Trophoblast cell (in vitro differentiated cells and primary cell): ENCODE measurements around the gene RNF19B.

Experiments
- DNase-seq, 2 donors: peaks; one replicate each; pipeline ENCODE4 v3.0.0-alpha.2; 2016
- H2AFZ ChIP-seq: 2 replicates; pipeline ENCODE4 v1.6.1; 2013; ENCODE audit warnings: low read length, moderate library complexity, mild to moderate bottlenecking; ENCODE audit not compliant: insufficient read depth, poor library complexity
- H2AK5ac ChIP-seq: 2 replicates; pipeline ENCODE4 v1.6.1; 2013; ENCODE audit warnings: mild to moderate bottlenecking, low read length
- H2BK120ac ChIP-seq: 2 replicates; pipeline ENCODE4 v1.6.1; 2013; ENCODE audit warnings: low read length, mild to moderate bottlenecking, moderate library complexity; ENCODE audit not compliant: insufficient read depth, poor library complexity
- H2BK12ac ChIP-seq: 2 replicates; pipeline ENCODE4 v1.6.1; 2013; ENCODE audit warnings: mild to moderate bottlenecking, low read length, moderate library complexity
- H2BK5ac ChIP-seq: 2 replicates; pipeline ENCODE4 v1.6.1; 2013; ENCODE audit warnings: low read length, low read depth, moderate library complexity, mild to moderate bottlenecking; ENCODE audit not compliant: poor library complexity
- H3K14ac ChIP-seq: 2 replicates; pipeline ENCODE4 v1.6.1; 2013; ENCODE audit warnings: mild to moderate bottlenecking, low read length
- H3K18ac ChIP-seq: 2 replicates; pipeline ENCODE4 v1.6.1; 2013; ENCODE audit warnings: mild to moderate bottlenecking, low read length
- H3K23ac ChIP-seq: 2 replicates; pipeline ENCODE4 v1.6.1; 2013; ENCODE audit warnings: low read length
- H3K27ac ChIP-seq: 2 replicates; pipeline ENCODE4 v1.5.1; 2013; ENCODE audit warnings: low read depth, mild to moderate bottlenecking, inconsistent platforms, low read length, moderate library complexity
- H3K27me3 ChIP-seq: 2 replicates; pipeline ENCODE4 v1.6.1; 2013; ENCODE audit warnings: inconsistent platforms, mild to moderate bottlenecking, low read length, moderate library complexity; ENCODE audit not compliant: insufficient read depth
- H3K36me3 ChIP-seq, 2 experiments: 1 replicate in 1 of 2; 2 replicates in 1 of 2; pipeline ENCODE4 v1.6.1; 2013; ENCODE audit warnings: low read length in 2 of 2, mild to moderate bottlenecking in 2 of 2, moderate library complexity in 1 of 2; ENCODE audit not compliant: insufficient read depth in 2 of 2, control insufficient read depth in 1 of 2
- H3K4ac ChIP-seq: 2 replicates; pipeline ENCODE4 v1.6.1; 2013; ENCODE audit warnings: low read depth, mild to moderate bottlenecking, low read length, moderate library complexity
- H3K4me1 ChIP-seq, 2 experiments: 1 replicate in 1 of 2; 2 replicates in 1 of 2; pipeline ENCODE4 v1.6.1; 2013; ENCODE audit warnings: low read length in 2 of 2, mild to moderate bottlenecking in 2 of 2, moderate library complexity in 1 of 2; ENCODE audit not compliant: insufficient read depth in 2 of 2, control insufficient read depth in 1 of 2
- H3K4me2 ChIP-seq: 2 replicates; pipeline ENCODE4 v1.6.1; 2013; ENCODE audit warnings: inconsistent platforms, mild to moderate bottlenecking, low read length, moderate library complexity
- H3K4me3 ChIP-seq: 2 replicates; pipeline ENCODE4 v1.5.1; 2013; ENCODE audit warnings: mild to moderate bottlenecking, low read depth, low read length, inconsistent platforms
- H3K79me1 ChIP-seq: one replicate; pipeline ENCODE4 v1.6.1; 2013; ENCODE audit warnings: low read length
- H3K79me2 ChIP-seq: 2 replicates; pipeline ENCODE4 v1.6.1; 2013; ENCODE audit warnings: low read length, mild to moderate bottlenecking; ENCODE audit not compliant: control insufficient read depth, insufficient read depth, poor library complexity
- H3K9ac ChIP-seq: 2 replicates; pipeline ENCODE4 v1.6.1; 2013; ENCODE audit warnings: mild to moderate bottlenecking, low read length
- H3K9me3 ChIP-seq: 2 replicates; pipeline ENCODE4 v1.6.1; 2013; ENCODE audit warnings: low read depth, mild to moderate bottlenecking, control low read depth, inconsistent platforms, low read length; ENCODE audit not compliant: insufficient read depth
- H4K12ac ChIP-seq: 2 replicates; pipeline ENCODE4 v1.6.1; 2013; ENCODE audit warnings: low read depth, mild to moderate bottlenecking, low read length, moderate library complexity
- H4K8ac ChIP-seq: 2 replicates; pipeline ENCODE4 v1.6.1; 2013; ENCODE audit warnings: low read depth, mild to moderate bottlenecking, low read length, moderate library complexity
- H4K91ac ChIP-seq: one replicate; pipeline ENCODE4 v1.6.1; 2013; ENCODE audit warnings: low read depth, mild to moderate bottlenecking, low read length, moderate library complexity
- WGBS: extraction: QIAGEN DNeasy Blood & Tissue Kit; methylation state at CpG from one replicate; pipeline ENCODE4 v1.1.7; 2013; ENCODE audit warnings: missing lambda C conversion rate; ENCODE audit not compliant: insufficient read length, insufficient coverage; ENCODE audit errors: extremely low coverage; 5-methylcytosine and 5-hydroxymethylcytosine counted together

RNF19B gene

DNA sequence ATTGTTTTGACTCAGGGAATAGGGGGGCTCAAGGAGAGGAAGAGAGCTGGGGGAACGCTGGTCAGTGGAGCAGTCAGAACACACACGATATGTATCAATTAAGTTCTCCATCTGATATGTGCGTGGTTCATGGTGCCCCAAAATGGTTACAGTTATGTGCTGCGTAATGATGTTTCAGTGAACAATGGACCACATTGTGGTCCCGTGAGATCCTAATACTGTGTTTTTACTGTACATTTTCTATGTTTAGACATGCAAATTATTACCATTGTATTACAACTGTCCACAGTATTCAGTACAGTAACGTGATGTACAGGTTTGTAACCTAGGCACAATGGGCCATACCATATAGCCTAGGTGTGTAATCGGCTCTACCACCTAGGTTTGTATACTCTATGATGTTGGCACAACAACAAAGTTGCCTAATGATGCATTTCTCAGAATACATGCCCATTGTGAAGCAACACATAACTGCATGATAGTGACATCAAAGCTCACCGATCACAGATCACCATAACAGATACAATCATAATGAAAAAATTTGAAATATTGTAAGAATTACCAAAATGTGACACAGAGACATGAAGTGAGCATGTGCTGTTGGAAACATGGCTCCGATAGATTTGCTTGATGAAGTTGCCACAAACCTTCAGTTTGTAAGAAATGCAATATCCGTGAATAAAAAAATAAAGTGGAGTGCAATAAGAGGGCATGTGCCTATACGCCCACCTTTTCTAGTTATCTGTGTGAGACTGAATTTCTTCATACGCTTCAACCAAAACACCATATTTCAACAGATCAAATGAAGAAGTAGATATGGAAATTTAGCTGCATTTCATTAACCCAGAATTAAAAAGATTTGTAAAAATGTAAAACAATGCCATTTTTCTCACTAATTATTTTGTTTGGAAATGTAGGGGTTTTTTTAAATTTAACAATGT, 48.6 kb downstream of the RNF19B start:
- DNase-seq: peak; percentile 30 to 76
- no peak overlapping the region for H2AK5ac ChIP-seq
- H2AFZ ChIP-seq: no peak overlapping the region

GRCh38 chr1:32910319-32910718, 54.3 kb downstream of the RNF19B start:
- H3K27me3 ChIP-seq: no peaks in the 10 kb centered on the region
- DNase-seq: no peak
- no peak overlapping the region for H4K8ac ChIP-seq
- H3K4me3 ChIP-seq: no peak overlapping the region
- H3K79me2 ChIP-seq: no peaks in the 10 kb centered on the region
- no peak overlapping the region for H2AFZ ChIP-seq
- no peak overlapping the region for H3K23ac ChIP-seq
- no peak overlapping the region for H2AK5ac ChIP-seq
- no peak overlapping the region for H3K4me2 ChIP-seq
- H3K9me3 ChIP-seq: no peaks in the 10 kb centered on the region
- H2BK12ac ChIP-seq: no peak overlapping the region
- WGBS: no CpG with 5 or more reads among the region's 5 CpGs
- H3K18ac ChIP-seq: no peak overlapping the region
- no peak overlapping the region for H4K91ac ChIP-seq
- no peak overlapping the region for H3K4ac ChIP-seq
- no peaks in the 10 kb centered on the region for H3K4me1 ChIP-seq
- H3K14ac ChIP-seq: no peak overlapping the region
- H4K12ac ChIP-seq: no peak overlapping the region
- no peak overlapping the region for H3K27ac ChIP-seq
- H3K36me3 ChIP-seq: no peaks in the 10 kb centered on the region
- H2BK120ac ChIP-seq: no peak overlapping the region
- no peak overlapping the region for H3K9ac ChIP-seq
- H2BK5ac ChIP-seq: no peak overlapping the region
- no peaks in the 10 kb centered on the region for H3K79me1 ChIP-seq

More for the DNA sequence above, 48.6 kb downstream of the RNF19B start:
- Histone ChIP-seq H3K27ac (no peak overlapping the region), H3K9me3 (no peaks in the 10 kb centered on the region), H3K4me2 (no peak overlapping the region), H3K79me2 (no peaks in the 10 kb centered on the region), H4K12ac (no peak overlapping the region), H3K36me3 (no peaks in the 10 kb centered on the region), H3K79me1 (peaks cover 2% of the 10 kb centered on the region), H3K9ac (no peak overlapping the region), H3K4ac (no peak overlapping the region), H3K4me1 (peaks cover 6 to 7% of the 10 kb centered on the region in 2 experiments), H4K91ac (no peak overlapping the region), H3K18ac (no peak overlapping the region), H3K14ac (no peak overlapping the region), H2BK12ac (no peak overlapping the region), H4K8ac (no peak overlapping the region), H2BK5ac (no peak overlapping the region), H2BK120ac (no peak overlapping the region), H3K27me3 (no peaks in the 10 kb centered on the region), H3K23ac (no peak overlapping the region), H3K4me3 (no peak overlapping the region)
- WGBS: no CpG with 5 or more reads among the region's 12 CpGs

DNA sequence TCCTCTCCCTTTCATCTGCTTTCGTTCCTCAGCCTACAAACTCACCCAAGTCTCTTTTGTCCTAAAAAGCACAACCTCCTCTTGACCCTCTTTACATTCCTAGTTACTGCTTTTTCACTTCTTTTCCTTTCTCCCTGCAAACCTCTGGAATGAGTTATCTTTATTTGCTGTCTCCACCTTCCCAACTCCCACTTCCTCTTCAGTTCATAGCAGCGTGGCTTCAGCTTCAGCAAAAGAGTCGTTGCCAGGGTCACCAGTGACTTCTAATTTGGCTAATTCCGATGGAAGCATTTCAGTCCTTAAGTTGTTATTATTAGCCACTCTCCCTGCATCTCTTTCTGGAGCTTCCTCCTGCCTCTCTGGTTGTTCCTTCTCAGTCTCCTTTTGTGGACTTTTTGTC, 57.2 kb downstream of the RNF19B start:
- H3K14ac ChIP-seq: no peak overlapping the region
- no peaks in the 10 kb centered on the region for H3K27me3 ChIP-seq
- H3K79me2 ChIP-seq: no peaks in the 10 kb centered on the region
- H4K8ac ChIP-seq: no peak overlapping the region
- H3K4ac ChIP-seq: no peak overlapping the region
- no peaks in the 10 kb centered on the region for H3K9me3 ChIP-seq
- H3K4me3 ChIP-seq: no peak overlapping the region
- no peak overlapping the region for H4K91ac ChIP-seq
- no peak overlapping the region for H2BK120ac ChIP-seq
- H3K4me1 ChIP-seq: peaks cover 3 to 4% of the 10 kb centered on the region in 2 experiments
- no peak overlapping the region for H3K27ac ChIP-seq
- H2BK12ac ChIP-seq: no peak overlapping the region
- H3K18ac ChIP-seq: no peak overlapping the region
- H2BK5ac ChIP-seq: no peak overlapping the region
- H3K36me3 ChIP-seq: no peaks in the 10 kb centered on the region
- no peak overlapping the region for H2AK5ac ChIP-seq
- no peak overlapping the region for H3K9ac ChIP-seq
- H3K79me1 ChIP-seq: peaks cover 3% of the 10 kb centered on the region
- no peak for DNase-seq
- H2AFZ ChIP-seq: no peak overlapping the region
- H3K23ac ChIP-seq: no peak overlapping the region
- WGBS: no CpG with 5 or more reads among the region's 4 CpGs
- H3K4me2 ChIP-seq: no peak overlapping the region
- no peak overlapping the region for H4K12ac ChIP-seq

GRCh38 chr1:32906654-32907053, 58.0 kb downstream of the RNF19B start:
- no peak overlapping the region for H3K4me2 ChIP-seq
- H3K27ac ChIP-seq: no peak overlapping the region
- no peak overlapping the region for H3K18ac ChIP-seq
- H2AK5ac ChIP-seq: no peak overlapping the region
- no peak overlapping the region for H2BK120ac ChIP-seq
- peaks cover 1% of the 10 kb centered on the region for H3K79me2 ChIP-seq
- H3K4me1 ChIP-seq: peaks cover 4 to 9% of the 10 kb centered on the region in 2 experiments
- no peak overlapping the region for H2BK5ac ChIP-seq
- H3K9ac ChIP-seq: no peak overlapping the region
- H3K27me3 ChIP-seq: no peaks in the 10 kb centered on the region
- no peak overlapping the region for H3K4me3 ChIP-seq
- no peaks in the 10 kb centered on the region for H3K36me3 ChIP-seq
- H4K8ac ChIP-seq: no peak overlapping the region
- no peak overlapping the region for H3K4ac ChIP-seq
- no peak overlapping the region for H3K14ac ChIP-seq
- no peak overlapping the region for H4K91ac ChIP-seq
- H2AFZ ChIP-seq: no peak overlapping the region
- no peak overlapping the region for H3K23ac ChIP-seq
- no peaks in the 10 kb centered on the region for H3K9me3 ChIP-seq
- no peak for DNase-seq
- no peak overlapping the region for H4K12ac ChIP-seq
- whole genome bisulfite sequencing: no CpG with 5 or more reads among the region's 7 CpGs
- peaks cover 8% of the 10 kb centered on the region for H3K79me1 ChIP-seq
- H2BK12ac ChIP-seq: no peak overlapping the region
